ENCODE results near the gene LCMT1. TPM values are rescaled to one million over a fixed set of nuclear protein-coding genes. Genes with fewer than 3 reads are reported as not detected.

The LCMT1 gene
- total RNA-seq, 5 donors from 2014 or later (not counting 1 experiment from before 2014, with no cell fraction given): 35.7 to 42.9 (median 36.0) TPM

DNA sequence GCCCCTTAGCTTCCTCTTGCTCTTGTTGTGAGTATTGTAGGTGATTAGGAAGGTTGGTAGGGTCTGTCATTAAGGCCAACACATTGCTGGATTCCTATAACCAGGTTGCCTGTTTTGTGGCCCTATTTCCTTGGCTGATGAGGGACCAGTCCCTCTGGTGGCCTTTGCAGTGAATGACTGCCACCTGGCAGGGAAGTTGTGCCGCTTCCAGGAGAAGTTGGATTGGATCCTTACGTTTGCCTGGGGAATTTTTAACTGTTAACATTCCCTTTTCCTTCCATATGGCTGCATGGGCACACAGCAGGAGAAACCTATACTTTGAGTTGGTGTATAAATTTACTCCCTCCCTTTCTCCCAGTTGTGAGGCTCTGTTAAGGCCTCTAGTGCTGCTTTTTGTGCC, 32.4 kb downstream of the LCMT1 start:
- Mint-ChIP-seq H3K27ac (no peak overlapping the region), H3K4me1 (no peaks in the 10 kb centered on the region), H3K27me3 (no peaks in the 10 kb centered on the region), H3K36me3 (peaks cover 35% of the 10 kb centered on the region), H3K4me3 (no peak overlapping the region), H3K9me3 (no peaks in the 10 kb centered on the region)
- CTCF ChIA-PET: interaction anchor here (0.6 kb wide), 2 partner anchors 17 to 48 kb away, joined by 3 read pairs; no protein-coding TSS in a partner anchor
- Histone ChIP-seq H3K27me3 (replicated peaks in 1 of 2; ENCODE audit: control insufficient read depth in 2 of 2, extremely low read depth in 1 of 2, insufficient read depth in 2 of 2, low read length in 1 of 2) (no peaks in the 10 kb centered on the region), H3K36me3 (ENCODE audit: control insufficient read depth in 2 of 2, extremely low read depth in 1 of 2, insufficient read depth in 1 of 2, low read length in 1 of 2) (peaks cover 9 to 61% of the 10 kb centered on the region in 2 donors), H3K4me1 (ENCODE audit: control insufficient read depth in 1 of 2, extremely low read depth in 1 of 2, insufficient read depth in 2 of 2, low read length in 2 of 2) (no peaks in the 10 kb centered on the region), H3K27ac (ENCODE audit: low read length) (no peak overlapping the region), H3K9me3 (no peaks in the 10 kb centered on the region), H3K4me3 (ENCODE audit: control insufficient read depth in 1 of 2, extremely low read depth in 1 of 2, low read length in 1 of 2) (no peak overlapping the region)
- no peak for ATAC-seq (replicated peaks in 1 of 4)
- no CpG with 5 or more reads among the region's 2 CpGs for WGBS (ENCODE audit: insufficient coverage)
- POLR2A ChIA-PET: no interaction called here
- DNase-seq: peak in 1 of 35 experiments; percentile 15

DNA sequence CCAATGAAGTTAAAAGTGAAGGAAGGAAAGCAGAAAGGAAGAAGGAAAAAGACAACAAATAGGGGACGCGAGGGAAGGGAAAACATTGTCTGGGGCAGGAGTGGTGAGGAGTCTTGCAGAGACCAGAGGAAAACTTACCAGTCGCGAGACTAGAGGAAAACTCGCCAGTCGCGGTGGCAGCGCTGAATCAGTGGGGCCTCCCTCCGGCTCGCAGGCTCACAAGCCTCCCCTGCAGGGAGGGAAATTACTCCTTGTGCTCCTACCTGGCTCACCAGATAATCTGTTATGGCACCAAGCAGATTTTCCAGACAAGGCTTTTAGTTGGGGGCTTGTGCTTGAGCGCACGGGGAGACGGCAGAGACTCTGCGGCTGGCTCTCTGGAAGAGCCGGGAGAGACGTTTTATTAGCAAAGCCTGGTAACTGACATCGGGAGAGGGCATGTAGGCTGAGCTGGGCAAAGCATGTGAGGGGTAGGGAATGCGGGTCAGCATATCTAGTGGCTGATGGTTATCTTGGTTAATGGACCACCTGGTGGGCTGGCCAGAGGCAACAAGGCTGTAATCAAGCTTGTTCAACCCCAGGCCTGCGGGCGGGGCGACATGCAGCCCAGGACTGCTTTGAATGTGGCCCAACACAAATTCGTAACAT, 37.1 kb downstream of the LCMT1 start:
- no peaks in the 10 kb centered on the region for H3K4me1 ChIP-seq (ENCODE audit: control insufficient read depth in 1 of 2, extremely low read depth in 1 of 2, insufficient read depth in 2 of 2, low read length in 2 of 2)
- no peak overlapping the region for H3K27ac ChIP-seq (ENCODE audit: low read length)
- no peaks in the 10 kb centered on the region for H3K9me3 ChIP-seq
- DNase-seq (no peak), ATAC-seq (replicated peaks in 1 of 4) (no peak)
- H3K27ac Mint-ChIP-seq: no peak overlapping the region
- ChIA-PET CTCF (no interaction called here), POLR2A (interaction anchor here in 1 of 2 donors (0.5 kb wide), 1 partner anchor 80 kb away, joined by 4 read pairs; no protein-coding TSS in a partner anchor)
- H3K27me3 ChIP-seq (replicated peaks in 1 of 2; ENCODE audit: control insufficient read depth in 2 of 2, extremely low read depth in 1 of 2, insufficient read depth in 2 of 2, low read length in 1 of 2): no peaks in the 10 kb centered on the region
- H3K4me3 ChIP-seq (ENCODE audit: control insufficient read depth in 1 of 2, extremely low read depth in 1 of 2, low read length in 1 of 2): no peak overlapping the region
- no peak overlapping the region for H3K4me3 Mint-ChIP-seq
- H3K27me3 Mint-ChIP-seq: no peaks in the 10 kb centered on the region
- H3K36me3 Mint-ChIP-seq: peaks cover 27% of the 10 kb centered on the region
- WGBS (ENCODE audit: insufficient coverage): 97% methylated on average over 12 of the region's 22 CpGs
- H3K36me3 ChIP-seq (ENCODE audit: control insufficient read depth in 2 of 2, extremely low read depth in 1 of 2, insufficient read depth in 1 of 2, low read length in 1 of 2): peaks cover 12 to 44% of the 10 kb centered on the region in 2 donors
- H3K4me1 Mint-ChIP-seq: no peaks in the 10 kb centered on the region
- H3K9me3 Mint-ChIP-seq: no peaks in the 10 kb centered on the region

DNA sequence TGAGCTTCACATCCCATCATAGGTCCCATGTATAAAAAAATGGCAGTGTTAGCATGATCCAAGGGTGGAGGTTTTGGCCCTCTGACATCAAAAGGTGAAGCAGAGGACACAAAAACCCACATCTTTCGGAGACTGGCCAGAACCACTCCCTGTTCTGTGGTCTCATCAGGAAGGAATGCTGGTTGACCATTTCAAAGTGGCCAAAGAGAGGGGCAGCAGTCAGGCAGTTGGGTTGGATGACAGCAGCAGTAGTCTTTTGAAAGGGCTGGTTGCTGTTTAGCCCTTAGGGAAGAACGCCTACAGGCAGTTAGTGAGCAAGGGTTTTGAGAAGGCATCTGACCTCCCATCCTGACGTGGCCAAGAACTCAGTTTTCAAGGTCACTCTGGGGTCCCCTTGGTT, 40.5 kb downstream of the LCMT1 start:
- Mint-ChIP-seq H3K9me3 (no peaks in the 10 kb centered on the region), H3K4me1 (peaks cover 0 to 3% (median 0%) of the 10 kb centered on the region in 3 donors), H3K27me3 (no peaks in the 10 kb centered on the region), H3K36me3 (peaks cover 44% of the 10 kb centered on the region), H3K27ac (no peak overlapping the region), H3K4me3 (no peak overlapping the region)
- no peaks in the 10 kb centered on the region for H3K4me1 ChIP-seq (ENCODE audit: control insufficient read depth in 1 of 2, extremely low read depth in 1 of 2, insufficient read depth in 2 of 2, low read length in 2 of 2)
- H3K27me3 ChIP-seq (replicated peaks in 1 of 2; ENCODE audit: control insufficient read depth in 2 of 2, extremely low read depth in 1 of 2, insufficient read depth in 2 of 2, low read length in 1 of 2): no peaks in the 10 kb centered on the region
- POLR2A ChIA-PET: interaction anchor here in 1 of 2 donors (0.6 kb wide), 1 partner anchor 246 kb away, joined by 3 read pairs; no protein-coding TSS in a partner anchor
- no peak for ATAC-seq (replicated peaks in 1 of 4)
- CTCF ChIA-PET: no interaction called here
- H3K4me3 ChIP-seq (ENCODE audit: control insufficient read depth in 1 of 2, extremely low read depth in 1 of 2, low read length in 1 of 2): no peak overlapping the region
- H3K27ac ChIP-seq (ENCODE audit: low read length): no peak overlapping the region
- no peak for DNase-seq
- no peaks in the 10 kb centered on the region for H3K9me3 ChIP-seq
- H3K36me3 ChIP-seq (ENCODE audit: control insufficient read depth in 2 of 2, extremely low read depth in 1 of 2, insufficient read depth in 1 of 2, low read length in 1 of 2): peaks cover 12 to 37% of the 10 kb centered on the region in 2 donors
- WGBS (ENCODE audit: insufficient coverage): 94% methylated on average over 2 of the region's 3 CpGs

DNA sequence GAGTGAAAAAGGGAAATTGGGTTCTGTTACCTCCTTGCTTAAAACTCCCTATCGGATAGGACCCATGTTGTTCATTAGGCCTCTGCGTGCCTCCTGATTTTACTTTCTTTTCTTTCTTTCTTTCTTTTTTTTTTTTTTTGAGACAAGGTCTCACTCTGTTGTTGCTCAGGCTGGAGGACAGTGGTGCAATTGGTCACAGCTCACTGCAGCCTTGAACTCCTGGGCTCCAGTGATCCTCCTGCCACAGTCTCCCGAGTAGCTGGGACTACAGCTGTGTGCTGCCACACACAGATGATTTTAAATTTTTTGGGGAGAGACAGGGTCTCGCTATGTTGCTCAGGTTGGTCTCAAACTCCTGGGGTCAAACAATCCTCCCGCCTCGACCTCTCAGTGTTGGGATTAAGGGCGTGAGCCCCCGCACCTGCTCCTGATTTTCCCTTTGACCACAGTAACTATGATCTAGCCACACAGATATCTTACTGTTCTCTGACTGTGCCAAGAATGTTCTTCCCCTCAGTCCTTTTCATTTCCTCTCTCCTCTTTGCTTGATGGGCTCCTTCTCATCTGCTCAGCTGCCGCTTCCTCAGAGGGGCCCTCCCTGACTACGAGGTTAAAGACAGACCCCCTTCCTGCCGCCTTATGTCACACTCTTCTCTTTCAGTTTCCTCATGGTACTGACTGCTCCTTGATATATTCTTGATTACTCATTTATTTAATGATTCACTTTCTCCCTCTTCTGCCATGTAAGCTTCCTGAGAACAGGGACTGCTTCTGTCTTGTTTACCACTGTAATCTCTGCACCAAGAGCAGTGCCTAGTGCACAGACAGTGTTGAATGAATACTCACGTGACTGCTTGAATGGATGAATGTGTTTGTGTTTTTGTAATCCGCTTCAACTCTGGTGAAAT, 44.3 kb downstream of the LCMT1 start:
- H3K27me3 ChIP-seq (replicated peaks in 1 of 2; ENCODE audit: control insufficient read depth in 2 of 2, extremely low read depth in 1 of 2, insufficient read depth in 2 of 2, low read length in 1 of 2): no peaks in the 10 kb centered on the region
- H3K36me3 ChIP-seq (ENCODE audit: control insufficient read depth in 2 of 2, extremely low read depth in 1 of 2, insufficient read depth in 1 of 2, low read length in 1 of 2): peaks cover 15 to 49% of the 10 kb centered on the region in 2 donors
- H3K4me3 Mint-ChIP-seq: no peak overlapping the region
- H3K27me3 Mint-ChIP-seq: no peaks in the 10 kb centered on the region
- H3K27ac ChIP-seq (ENCODE audit: low read length): no peak overlapping the region
- H3K36me3 Mint-ChIP-seq: peaks cover 54% of the 10 kb centered on the region
- no peak for DNase-seq
- POLR2A ChIA-PET: no interaction called here
- H3K4me1 Mint-ChIP-seq: peaks cover 0 to 3% (median 0%) of the 10 kb centered on the region in 3 donors
- 77% methylated on average over 10 of the region's 13 CpGs for WGBS (ENCODE audit: insufficient coverage)
- no peaks in the 10 kb centered on the region for H3K9me3 ChIP-seq
- peak overlapping the region in 1 of 2 donors; percentile 7 for H3K27ac Mint-ChIP-seq
- ATAC-seq (replicated peaks in 1 of 4): no peak
- CTCF ChIA-PET: no interaction called here
- H3K9me3 Mint-ChIP-seq: no peaks in the 10 kb centered on the region
- H3K4me1 ChIP-seq (ENCODE audit: control insufficient read depth in 1 of 2, extremely low read depth in 1 of 2, insufficient read depth in 2 of 2, low read length in 2 of 2): no peaks in the 10 kb centered on the region
- H3K4me3 ChIP-seq (ENCODE audit: control insufficient read depth in 1 of 2, extremely low read depth in 1 of 2, low read length in 1 of 2): no peak overlapping the region

DNA sequence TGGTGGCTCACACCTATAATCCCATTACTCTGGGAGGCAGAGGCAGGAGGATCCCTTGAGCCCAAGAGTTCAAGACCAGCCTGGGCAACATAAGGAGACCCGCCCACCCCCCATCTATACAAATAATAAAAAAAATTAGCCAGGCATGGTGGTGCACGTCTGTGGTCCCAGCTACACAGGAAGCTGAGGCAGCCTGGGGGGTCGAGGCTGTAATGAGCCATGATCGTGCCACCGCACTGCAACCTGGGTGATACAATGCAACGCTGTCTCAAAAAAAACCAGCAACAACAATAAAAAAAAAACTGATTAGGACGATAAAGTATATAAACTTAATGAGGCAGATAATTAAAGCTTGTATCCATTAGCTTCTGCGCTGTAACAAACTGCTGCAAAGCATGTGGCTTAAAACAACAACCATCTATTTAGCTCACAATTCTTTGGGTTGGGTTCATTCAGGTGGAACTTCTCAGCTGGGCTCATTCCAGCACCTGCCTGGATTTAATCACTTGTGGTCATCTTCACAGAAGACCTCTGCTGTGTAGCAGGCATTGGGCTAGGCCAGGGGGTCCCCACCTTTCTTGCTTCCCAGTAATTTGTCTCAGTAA, 45.8 kb downstream of the LCMT1 start:
- peaks cover 15 to 44% of the 10 kb centered on the region in 2 donors for H3K36me3 ChIP-seq (ENCODE audit: control insufficient read depth in 2 of 2, extremely low read depth in 1 of 2, insufficient read depth in 1 of 2, low read length in 1 of 2)
- Mint-ChIP-seq H3K27ac (no peak overlapping the region), H3K27me3 (no peaks in the 10 kb centered on the region), H3K36me3 (peaks cover 52% of the 10 kb centered on the region), H3K4me1 (peaks cover 0 to 3% (median 0%) of the 10 kb centered on the region in 3 donors), H3K9me3 (no peaks in the 10 kb centered on the region), H3K4me3 (no peak overlapping the region)
- no peaks in the 10 kb centered on the region for H3K9me3 ChIP-seq
- no peaks in the 10 kb centered on the region for H3K27me3 ChIP-seq (replicated peaks in 1 of 2; ENCODE audit: control insufficient read depth in 2 of 2, extremely low read depth in 1 of 2, insufficient read depth in 2 of 2, low read length in 1 of 2)
- WGBS (ENCODE audit: insufficient coverage): 80% methylated on average over 2 of the region's 8 CpGs
- ChIA-PET CTCF (no interaction called here), POLR2A (no interaction called here)
- no peak overlapping the region for H3K27ac ChIP-seq (ENCODE audit: low read length)
- no peak overlapping the region for H3K4me3 ChIP-seq (ENCODE audit: control insufficient read depth in 1 of 2, extremely low read depth in 1 of 2, low read length in 1 of 2)
- H3K4me1 ChIP-seq (ENCODE audit: control insufficient read depth in 1 of 2, extremely low read depth in 1 of 2, insufficient read depth in 2 of 2, low read length in 2 of 2): no peaks in the 10 kb centered on the region
- DNase-seq (no peak), ATAC-seq (replicated peaks in 1 of 4) (no peak)

DNA sequence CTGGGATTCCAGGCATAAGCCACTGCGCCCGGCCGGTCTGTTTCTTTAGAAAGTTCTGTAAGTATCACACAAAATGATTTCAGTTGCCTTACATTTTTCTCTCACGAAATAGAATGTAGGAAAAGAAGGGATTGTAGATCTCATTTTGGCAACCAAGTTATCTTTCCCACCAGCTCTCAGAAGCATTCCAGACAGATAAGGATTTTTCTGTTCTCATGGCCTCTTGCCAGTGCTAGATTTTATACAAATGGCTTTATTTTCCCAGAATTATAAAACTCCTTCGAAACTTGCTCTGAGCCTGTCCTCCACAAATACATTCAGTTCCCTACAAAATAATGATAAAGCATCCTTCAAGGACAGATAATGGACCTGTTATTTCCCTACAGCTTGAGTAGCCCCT, 46.9 kb downstream of the LCMT1 start:
- Mint-ChIP-seq H3K4me1 (peaks cover 0 to 3% (median 0%) of the 10 kb centered on the region in 3 donors), H3K36me3 (peaks cover 44% of the 10 kb centered on the region), H3K4me3 (no peak overlapping the region), H3K27me3 (no peaks in the 10 kb centered on the region), H3K27ac (no peak overlapping the region), H3K9me3 (no peaks in the 10 kb centered on the region)
- no CpG with 5 or more reads among the region's 5 CpGs for WGBS (ENCODE audit: insufficient coverage)
- ChIA-PET CTCF (no interaction called here), POLR2A (no interaction called here)
- Histone ChIP-seq H3K27me3 (replicated peaks in 1 of 2; ENCODE audit: control insufficient read depth in 2 of 2, extremely low read depth in 1 of 2, insufficient read depth in 2 of 2, low read length in 1 of 2) (no peaks in the 10 kb centered on the region), H3K27ac (ENCODE audit: low read length) (no peak overlapping the region), H3K4me1 (ENCODE audit: control insufficient read depth in 1 of 2, extremely low read depth in 1 of 2, insufficient read depth in 2 of 2, low read length in 2 of 2) (no peaks in the 10 kb centered on the region), H3K9me3 (no peaks in the 10 kb centered on the region), H3K36me3 (ENCODE audit: control insufficient read depth in 2 of 2, extremely low read depth in 1 of 2, insufficient read depth in 1 of 2, low read length in 1 of 2) (peaks cover 12 to 41% of the 10 kb centered on the region in 2 donors), H3K4me3 (ENCODE audit: control insufficient read depth in 1 of 2, extremely low read depth in 1 of 2, low read length in 1 of 2) (no peak overlapping the region)
- DNase-seq (no peak), ATAC-seq (replicated peaks in 1 of 4) (no peak)

Data from T-cell (primary cell).